Measurements from ENCODE around the gene TSPEAR. TPM values are rescaled to one million over a fixed set of nuclear protein-coding genes. Genes with fewer than 3 reads are reported as not detected.
"Not testable (repeated sequence)": the region's sequence is repeated elsewhere in the genome, so short reads cannot be mapped to it uniquely, and the experiment has no call there.

TSPEAR gene
- total RNA-seq, 4 donors from 2014 or later, result not detected

DNA sequence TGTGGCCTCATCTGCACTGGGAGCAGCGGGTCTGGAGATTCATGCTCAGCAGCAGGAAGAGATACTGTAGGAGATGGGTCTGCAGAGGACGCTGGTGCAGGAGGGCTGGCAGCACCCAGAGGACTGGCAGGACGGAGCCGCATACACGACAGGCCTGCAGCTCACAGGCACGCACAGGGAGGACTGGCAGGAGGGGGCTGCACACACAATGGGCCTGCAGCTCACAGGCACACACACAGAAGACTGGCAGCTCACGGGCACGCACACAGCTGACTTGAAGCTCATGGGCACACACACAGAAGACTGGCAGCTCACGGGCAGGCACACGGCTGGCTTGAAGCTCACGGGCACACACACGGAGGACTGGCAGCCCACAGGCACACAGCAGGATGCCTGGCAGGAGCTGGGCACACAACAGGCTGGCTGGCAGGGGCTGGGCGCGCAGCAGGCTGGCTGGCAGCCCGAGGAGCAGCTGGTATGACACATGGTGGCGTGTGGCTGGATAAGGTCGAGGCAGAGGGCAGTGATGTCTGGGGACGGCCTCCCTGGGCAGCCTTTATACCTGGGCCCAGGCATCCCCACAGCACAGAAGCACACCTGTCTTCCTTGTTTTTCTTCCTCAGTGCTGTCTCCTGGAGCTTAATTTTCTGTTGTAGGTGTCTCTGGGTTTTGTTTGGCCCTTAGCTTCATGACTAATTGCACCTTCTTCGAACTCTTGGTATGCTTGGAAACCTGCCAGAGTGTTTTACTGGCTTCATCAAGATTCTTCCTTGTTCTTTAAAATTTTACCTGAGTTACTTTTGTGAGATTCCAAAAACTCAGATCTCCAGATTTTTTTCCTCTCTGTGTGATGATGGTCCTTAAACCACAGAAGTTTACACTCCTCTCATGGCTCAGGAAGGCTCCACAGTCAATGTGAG is 44.7 kb downstream of the TSPEAR start, which contains the start of gene KRTAP12-2:
Gene KRTAP12-2 (minus strand): TSS at position 527 of the 920 bp plus-strand sequence. CDS start 41 bp downstream, at position 486.
- intact Hi-C loops (cut with DNase I; ENCODE audit: low total_unique reads), result no loop called here
- H3K27me3 ChIP-seq, result no peaks in the 10 kb centered on the region
- no peaks in the 10 kb centered on the region for H3K4me1 ChIP-seq
- peaks cover 0 to 6% of the 10 kb centered on the region in 2 donors for H3K9me3 ChIP-seq
- in situ Hi-C loops (cut with MboI; ENCODE audit: low pct_ligation_motif_present in 1 of 4, low pct_unique_long_range_greater_than_20kb in 1 of 4, low sequenced_read_pairs in 3 of 4), result no loop called here
- WGBS, 2 donors (ENCODE audit: low coverage in 1 of 2), result 58 to 74% methylated on average over 5 to 15 of the region's 19 CpGs
- DNase-seq, result no peak
- no peak within 1 kb of the TSS for H3K4me3 ChIP-seq
- H3K36me3 ChIP-seq, result no peaks in the 10 kb centered on the region
- TF ChIP-seq POLR2AphosphoS5 (IDR thresholded peaks at IDR 0.05), result no peak
- TF ChIP-seq, protein P1, sequence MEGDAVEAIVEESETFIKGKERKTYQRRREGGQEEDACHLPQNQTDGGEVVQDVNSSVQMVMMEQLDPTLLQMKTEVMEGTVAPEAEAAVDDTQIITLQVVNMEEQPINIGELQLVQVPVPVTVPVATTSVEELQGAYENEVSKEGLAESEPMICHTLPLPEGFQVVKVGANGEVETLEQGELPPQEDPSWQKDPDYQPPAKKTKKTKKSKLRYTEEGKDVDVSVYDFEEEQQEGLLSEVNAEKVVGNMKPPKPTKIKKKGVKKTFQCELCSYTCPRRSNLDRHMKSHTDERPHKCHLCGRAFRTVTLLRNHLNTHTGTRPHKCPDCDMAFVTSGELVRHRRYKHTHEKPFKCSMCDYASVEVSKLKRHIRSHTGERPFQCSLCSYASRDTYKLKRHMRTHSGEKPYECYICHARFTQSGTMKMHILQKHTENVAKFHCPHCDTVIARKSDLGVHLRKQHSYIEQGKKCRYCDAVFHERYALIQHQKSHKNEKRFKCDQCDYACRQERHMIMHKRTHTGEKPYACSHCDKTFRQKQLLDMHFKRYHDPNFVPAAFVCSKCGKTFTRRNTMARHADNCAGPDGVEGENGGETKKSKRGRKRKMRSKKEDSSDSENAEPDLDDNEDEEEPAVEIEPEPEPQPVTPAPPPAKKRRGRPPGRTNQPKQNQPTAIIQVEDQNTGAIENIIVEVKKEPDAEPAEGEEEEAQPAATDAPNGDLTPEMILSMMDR (IDR thresholded peaks at IDR 0.05), result no peak
- no peak for TF ChIP-seq EP300 (IDR thresholded peaks at IDR 0.05; ENCODE audit: low read depth)
- no peak for TF ChIP-seq POLR2A (IDR thresholded peaks at IDR 0.05)
- no peak within 1 kb of the TSS for H3K27ac ChIP-seq

DNA sequence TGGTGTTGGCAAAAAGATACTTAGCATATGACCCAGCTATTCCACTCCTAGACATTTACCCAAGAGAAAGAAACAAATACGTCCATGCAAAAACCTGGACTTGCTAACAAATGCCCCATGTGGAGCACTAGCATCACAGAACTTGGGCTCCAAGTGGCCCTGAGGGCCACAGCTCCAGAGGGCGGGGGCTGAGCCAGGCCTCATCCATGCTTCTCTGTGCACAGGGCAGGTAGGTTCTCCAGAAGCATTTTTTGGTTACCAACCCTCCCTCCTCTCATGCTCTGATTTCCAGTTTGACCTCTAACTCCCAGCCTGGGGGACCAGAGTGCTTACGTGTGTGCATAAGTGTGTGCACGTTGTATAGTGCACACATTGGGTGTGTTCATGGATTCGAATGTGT is 46.7 kb downstream of the TSPEAR start:
- Histone ChIP-seq H3K4me3 (no peak overlapping the region), H3K36me3 (no peaks in the 10 kb centered on the region), H3K27me3 (peaks cover 3% of the 10 kb centered on the region), H3K27ac (no peak overlapping the region), H3K4me1 (no peaks in the 10 kb centered on the region), H3K9me3 (peaks cover 0 to 6% of the 10 kb centered on the region in 2 donors)
- TF ChIP-seq POLR2A (IDR thresholded peaks at IDR 0.05), result no peak
- TF ChIP-seq, protein P1 (IDR thresholded peaks at IDR 0.05), result no peak
- no peak for TF ChIP-seq EP300 (IDR thresholded peaks at IDR 0.05; ENCODE audit: low read depth)
- TF ChIP-seq POLR2AphosphoS5 (IDR thresholded peaks at IDR 0.05), result no peak
- intact Hi-C loops (cut with DNase I; ENCODE audit: low total_unique reads), result no loop called here
- DNase-seq, result no peak
- 29 to 93% methylated on average over 1 to 5 of the region's 5 CpGs for WGBS, 2 donors (ENCODE audit: low coverage in 1 of 2)
- in situ Hi-C loops (cut with MboI; ENCODE audit: low pct_ligation_motif_present in 1 of 4, low pct_unique_long_range_greater_than_20kb in 1 of 4, low sequenced_read_pairs in 3 of 4), result no loop called here

DNA sequence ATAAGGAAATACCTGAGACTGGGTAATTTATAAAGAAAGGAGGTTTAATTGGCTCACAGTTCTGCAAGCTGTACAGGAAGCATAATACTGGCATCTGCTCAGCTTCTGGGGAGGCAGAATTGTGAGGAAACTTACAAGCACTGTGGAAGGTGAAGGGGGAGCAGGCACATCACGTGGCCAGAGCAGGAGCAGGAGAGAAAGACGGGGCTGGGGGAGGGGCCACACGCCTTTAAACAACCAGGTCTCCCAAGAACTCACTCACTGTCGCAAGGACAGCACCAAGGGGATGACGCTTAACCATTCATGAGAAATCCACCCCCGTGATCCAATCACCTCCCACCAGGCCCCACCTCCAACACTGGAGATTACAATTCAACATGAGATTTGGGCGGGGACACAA is 49.8 kb downstream of the TSPEAR start:
- peaks cover 20% of the 10 kb centered on the region for H3K27me3 ChIP-seq
- 44 to 47% methylated on average over 7 of the region's 7 CpGs for WGBS, 2 donors (ENCODE audit: low coverage in 1 of 2)
- H3K4me3 ChIP-seq; H3K27ac ChIP-seq; intact Hi-C loops (cut with DNase I; ENCODE audit: low total_unique reads); H3K36me3 ChIP-seq; H3K4me1 ChIP-seq; DNase-seq; H3K9me3 ChIP-seq; in situ Hi-C loops (cut with MboI; ENCODE audit: low pct_ligation_motif_present in 1 of 4, low pct_unique_long_range_greater_than_20kb in 1 of 4, low sequenced_read_pairs in 3 of 4): not testable (repeated sequence)

DNA sequence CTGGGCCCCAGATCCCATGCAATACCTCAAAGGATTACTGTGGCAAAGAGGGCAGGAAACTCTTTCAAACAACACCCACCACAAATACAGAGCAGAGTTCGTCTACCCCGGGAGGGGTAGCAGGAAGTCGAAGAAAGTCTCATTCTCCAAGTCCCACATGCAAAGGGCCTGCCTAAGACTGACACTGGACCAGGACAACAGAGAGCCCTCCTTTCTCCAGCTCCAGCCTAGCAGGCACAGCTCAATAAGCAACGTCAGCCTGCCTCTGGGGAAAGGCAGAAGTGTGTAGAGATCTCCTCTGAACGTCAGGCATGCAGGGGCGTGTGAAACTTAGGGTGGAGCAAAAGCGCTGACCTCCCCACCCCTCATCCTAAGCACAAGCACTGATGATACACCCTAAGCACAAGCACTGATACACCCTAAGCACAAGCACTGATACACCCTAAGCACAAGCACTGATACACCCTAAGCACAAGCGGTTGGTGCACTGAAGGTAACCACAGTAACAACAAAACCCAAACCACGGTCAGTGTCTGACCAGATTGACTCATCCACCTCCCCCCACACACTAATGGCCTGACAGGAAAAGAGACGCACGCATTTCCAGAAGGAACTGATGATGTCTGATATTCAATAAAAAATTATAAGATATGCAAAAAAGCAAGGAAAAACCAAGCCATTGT is 52.3 kb downstream of the TSPEAR start:
- Histone ChIP-seq H3K4me3 (no peak overlapping the region), H3K36me3 (no peaks in the 10 kb centered on the region), H3K27ac (no peak overlapping the region), H3K9me3 (peaks cover 0 to 6% of the 10 kb centered on the region in 2 donors), H3K4me1 (no peaks in the 10 kb centered on the region), H3K27me3 (peaks cover 20% of the 10 kb centered on the region)
- intact Hi-C loops (cut with DNase I; ENCODE audit: low total_unique reads), result no loop called here
- no peak for DNase-seq
- TF ChIP-seq POLR2A (IDR thresholded peaks at IDR 0.05), result no peak
- TF ChIP-seq, protein P1 (IDR thresholded peaks at IDR 0.05), result no peak
- no peak for TF ChIP-seq POLR2AphosphoS5 (IDR thresholded peaks at IDR 0.05)
- TF ChIP-seq EP300 (IDR thresholded peaks at IDR 0.05; ENCODE audit: low read depth), result no peak
- in situ Hi-C loops (cut with MboI; ENCODE audit: low pct_ligation_motif_present in 1 of 4, low pct_unique_long_range_greater_than_20kb in 1 of 4, low sequenced_read_pairs in 3 of 4), result no loop called here
- 44 to 55% methylated on average over 4 to 11 of the region's 11 CpGs for WGBS, 2 donors (ENCODE audit: low coverage in 1 of 2)
